HG03139 (cell line): Measurements from ENCODE around the gene CSHL1.
"Not testable (repeated sequence)": the region's sequence is repeated elsewhere in the genome, so short reads cannot be mapped to it uniquely, and the experiment has no call there.

Source experiments
- ATAC-seq: cut with Tn5 transposase; IDR thresholded peaks from one replicate; pipeline ENCODE4 v1.9.1; 2021; ENCODE audit not compliant: unreplicated experiment

CSHL1 gene

GRCh38 chr17:63941162-63941561 is 30.1 kb upstream of the CSHL1 start:
- ATAC-seq, result no peak

- no peak for ATAC-seq
Measured at GRCh38 chr17:63940584-63940983, 29.5 kb upstream of the CSHL1 start.

- ATAC-seq, result no peak
Measured at GRCh38 chr17:63939884-63940283, 28.8 kb upstream of the CSHL1 start.

- ATAC-seq, result no peak
Measured at GRCh38 chr17:63939401-63939800, 28.3 kb upstream of the CSHL1 start.

GRCh38 chr17:63937920-63938319 is 26.9 kb upstream of the CSHL1 start:
- ATAC-seq, result no peak

GRCh38 chr17:63937319-63937718 is 26.3 kb upstream of the CSHL1 start:
- ATAC-seq, result no peak

GRCh38 chr17:63934183-63935112 is 23.4 kb upstream of the CSHL1 start:
- no peak for ATAC-seq

- no peak for ATAC-seq
Measured at GRCh38 chr17:63933598-63933997, 22.5 kb upstream of the CSHL1 start.

- peak; percentile 2 for ATAC-seq
Measured at GRCh38 chr17:63932721-63933120, 21.7 kb upstream of the CSHL1 start.

- peak; percentile 66 for ATAC-seq
Measured at GRCh38 chr17:63931981-63932561, 21.0 kb upstream of the CSHL1 start, which contains the start of gene CD79B. Gene CD79B, minus strand, starts transcription at chr17:63932331. Its CDS starts 70 bp downstream, at chr17:63932261.

- no peak for ATAC-seq
Measured at GRCh38 chr17:63930951-63931575, 20.0 kb upstream of the CSHL1 start.

- ATAC-seq, result no peak
Measured at GRCh38 chr17:63929860-63930766, 19.1 kb upstream of the CSHL1 start.

GRCh38 chr17:63928966-63929695 is 18.1 kb upstream of the CSHL1 start:
- ATAC-seq, result no peak

- no peak for ATAC-seq
Measured at GRCh38 chr17:63928172-63928666, 17.2 kb upstream of the CSHL1 start.

GRCh38 chr17:63927464-63928171 is 16.6 kb upstream of the CSHL1 start:
- ATAC-seq, result no peak

- ATAC-seq, result no peak
Measured at GRCh38 chr17:63926164-63926563, 15.1 kb upstream of the CSHL1 start.

GRCh38 chr17:63925615-63926014 is 14.6 kb upstream of the CSHL1 start:
- ATAC-seq, result no peak

- ATAC-seq, result not testable (repeated sequence)
Measured at GRCh38 chr17:63922402-63922801, 11.3 kb upstream of the CSHL1 start.

- ATAC-seq, result not testable (repeated sequence)
Measured at GRCh38 chr17:63920779-63921178, 9.7 kb upstream of the CSHL1 start.
